Sigmoid colon (tissue), 7 donors: Measurements from ENCODE around the gene TACSTD2. TPM values are rescaled to one million over a fixed set of nuclear protein-coding genes. Genes with fewer than 3 reads are reported as not detected.
"Not testable (repeated sequence)": the region's sequence is repeated elsewhere in the genome, so short reads cannot be mapped to it uniquely, and the experiment has no call there.

ENCODE experiments used
- DNase-seq: peaks from one replicate; pipeline ENCODE4 v3.0.0-alpha.2; 2019
- H3K27ac ChIP-seq, 4 donors: fragments of 200-600 bp; sonication (generic); one replicate each; pipeline ENCODE4 v1.5.1; 2016 to 2019; ENCODE audit warnings: mild to moderate bottlenecking in 1 of 4
- H3K27me3 ChIP-seq, 3 donors: fragments of 200-600 bp; sonication (generic); one replicate each; pipeline ENCODE4 v1.5.1; 2019; ENCODE audit warnings: mild to moderate bottlenecking in 1 of 3
- H3K36me3 ChIP-seq, 4 donors: fragments of 200-600 bp; sonication (generic); one replicate each; pipeline ENCODE4 v1.5.1; 2016 to 2019
- H3K4me1 ChIP-seq, 4 donors: fragments of 200-600 bp; sonication (generic); one replicate each; pipeline ENCODE4 v1.5.1; 2017 to 2019
- H3K4me3 ChIP-seq, 4 donors: fragments of 200-600 bp; sonication (generic); one replicate each; pipeline ENCODE4 v1.5.1; 2017 to 2019; ENCODE audit warnings: mild to moderate bottlenecking in 2 of 4, moderate library complexity in 1 of 4
- H3K9me3 ChIP-seq, 4 donors: fragments of 200-600 bp in 3 of 4; sonication (generic) in 3 of 4; one replicate each; pipeline versions ENCODE4 v1.5.1 to v1.6.1; 2013 to 2019
- CTCF ChIP-seq, 4 experiments: fragments of 450-650 bp in 3 of 4; fragments of 200-600 bp in 1 of 4; IDR thresholded peaks; one replicate each; pipeline ENCODE4 v1.5.1; 2016 to 2019; ENCODE audit warnings: antibody characterized with exemption in 4 of 4, mild to moderate bottlenecking in 3 of 4, moderate library complexity in 2 of 4
- EP300 ChIP-seq, 4 donors: sonication (generic); formaldehyde crosslinking; IDR thresholded peaks; one replicate each; pipeline ENCODE4 v1.6.1; 2017; ENCODE audit warnings: antibody characterized with exemption in 4 of 4
- POLR2A ChIP-seq, 2 donors: fragments of 450-650 bp; IDR thresholded peaks; one replicate each; pipeline ENCODE4 v1.6.1; 2016; ENCODE audit warnings: antibody characterized with exemption in 2 of 2, mild to moderate bottlenecking in 2 of 2, moderate library complexity in 2 of 2
- POLR2AphosphoS5 ChIP-seq, 4 donors: sonication (generic); formaldehyde crosslinking; IDR thresholded peaks; one replicate each; pipeline ENCODE4 v1.6.1; 2017; ENCODE audit warnings: antibody characterized with exemption in 4 of 4
- WGBS, 2 donors: extraction: QIAGEN DNeasy Blood & Tissue Kit; methylation state at CpG; one replicate each; pipeline ENCODE4 v1.1.7; 2013; 5-methylcytosine and 5-hydroxymethylcytosine counted together
- intact Hi-C: fragments of 100-400 bp; cut with DNase I; formaldehyde crosslinking; loops from one replicate; pipeline ENCODE4 v1.15.1; 2023
- polyA plus RNA-seq, 3 donors: library from polyadenylated mRNA; stranded (reverse); fragments of 200-250 nt; gene quantifications; one replicate each; pipeline ENCODE4 v1.2.3, GENCODE V29; 2013
- total RNA-seq, 4 donors: library from RNA; depleted of rRNA; stranded (reverse); fragments of >200 nt; gene quantifications; one replicate each; pipeline ENCODE4 v1.1.0, GENCODE V29; 2016
- donor health status: healthy with polysubstance abuse.
- donor health status: Bipolar disorder and iron deficiency.
- donor health status: healthy.

Gene TACSTD2, protein sequence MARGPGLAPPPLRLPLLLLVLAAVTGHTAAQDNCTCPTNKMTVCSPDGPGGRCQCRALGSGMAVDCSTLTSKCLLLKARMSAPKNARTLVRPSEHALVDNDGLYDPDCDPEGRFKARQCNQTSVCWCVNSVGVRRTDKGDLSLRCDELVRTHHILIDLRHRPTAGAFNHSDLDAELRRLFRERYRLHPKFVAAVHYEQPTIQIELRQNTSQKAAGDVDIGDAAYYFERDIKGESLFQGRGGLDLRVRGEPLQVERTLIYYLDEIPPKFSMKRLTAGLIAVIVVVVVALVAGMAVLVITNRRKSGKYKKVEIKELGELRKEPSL
- total RNA-seq (under 1 TPM in 3 of 4 donors, not detected in 1; 0.54 to 0.71 (median 0.55) TPM), polyA plus RNA-seq (1 to 10 TPM in 2 of 3 donors, not detected in 1; 1.2 to 1.9 TPM)

DNA sequence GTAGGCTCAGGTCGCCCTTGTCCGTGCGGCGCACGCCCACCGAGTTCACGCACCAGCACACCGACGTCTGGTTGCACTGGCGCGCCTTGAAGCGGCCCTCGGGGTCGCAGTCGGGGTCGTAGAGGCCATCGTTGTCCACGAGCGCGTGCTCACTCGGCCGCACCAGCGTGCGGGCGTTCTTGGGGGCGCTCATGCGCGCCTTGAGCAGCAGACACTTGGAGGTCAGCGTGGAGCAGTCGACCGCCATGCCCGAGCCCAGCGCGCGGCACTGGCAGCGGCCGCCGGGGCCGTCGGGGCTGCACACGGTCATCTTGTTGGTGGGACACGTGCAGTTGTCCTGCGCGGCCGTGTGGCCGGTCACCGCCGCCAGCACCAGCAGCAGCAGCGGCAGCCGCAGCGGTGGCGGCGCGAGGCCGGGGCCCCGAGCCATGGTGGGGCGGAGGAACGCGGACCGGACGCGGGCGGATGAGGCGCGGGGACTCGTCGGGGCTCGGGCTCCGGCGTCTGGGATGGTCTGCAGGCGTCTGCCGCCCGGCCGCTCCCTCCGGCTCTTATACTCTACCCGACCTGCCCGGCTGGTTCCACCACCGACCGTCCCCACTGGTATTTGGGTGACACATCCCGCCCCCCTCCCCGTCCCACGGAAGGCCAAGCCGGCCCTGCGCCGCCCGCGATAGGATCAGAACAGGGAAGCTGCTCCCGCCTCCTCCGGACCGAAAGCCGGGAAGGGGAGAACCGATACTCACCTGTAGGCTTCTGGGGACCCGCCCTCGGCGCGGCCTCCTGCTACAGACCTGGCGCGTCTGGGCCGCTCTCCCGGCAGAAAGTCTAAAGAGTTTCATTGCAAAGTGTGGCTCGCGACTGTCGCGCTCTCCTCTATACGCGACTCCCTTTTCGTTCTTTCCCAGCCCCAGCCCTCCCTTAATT lies at the start of gene TACSTD2:
TSS of gene TACSTD2 (minus strand) at position 526 of the 927 bp plus-strand sequence. CDS start at position 430, 96 bp downstream.
- 6 to 10% methylated on average over 107 of the region's 107 CpGs for WGBS, 2 donors
- no peak for DNase-seq
- Histone ChIP-seq H3K9me3 (no peaks in the 10 kb centered on the region), H3K27ac (peak within 1 kb of the TSS in 2 of 4 donors; percentile 14 to 39), H3K36me3 (no peaks in the 10 kb centered on the region), H3K4me1 (peaks cover 0 to 28% (median 18%) of the 10 kb centered on the region in 4 donors), H3K27me3 (peaks cover 19 to 57% (median 37%) of the 10 kb centered on the region in 3 donors), H3K4me3 (peak within 1 kb of the TSS in 3 of 4 donors; percentile 38 to 54 (median 41))
- TF ChIP-seq POLR2A (IDR thresholded peaks at IDR 0.05) (no peak), EP300 (IDR thresholded peaks at IDR 0.05) (no peak), POLR2AphosphoS5 (IDR thresholded peaks at IDR 0.05) (no peak), CTCF (IDR thresholded peaks at IDR 0.05) (no peak)
- intact Hi-C loops, result no loop called here

DNA sequence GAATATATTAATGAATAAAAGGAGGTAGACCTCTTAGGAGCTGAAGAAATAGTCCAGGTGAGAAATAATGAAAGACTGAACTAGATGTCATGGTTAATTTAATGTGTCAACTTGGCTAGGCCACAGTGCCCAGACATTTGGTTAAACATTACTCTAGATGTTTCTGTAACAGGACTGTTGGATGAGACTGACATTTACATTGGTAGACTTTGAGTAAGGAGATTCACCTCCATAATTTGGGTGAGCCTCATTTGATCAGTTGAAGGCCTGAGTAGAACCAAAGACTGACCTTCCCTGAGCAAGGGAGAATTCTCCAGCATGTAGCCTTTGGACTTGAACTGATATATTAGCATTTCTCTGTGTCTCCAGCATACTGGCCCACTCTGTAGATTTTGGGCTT lies 49.2 kb upstream of the TACSTD2 start:
- H3K4me1 ChIP-seq, result no peaks in the 10 kb centered on the region
- no peak overlapping the region for H3K4me3 ChIP-seq
- no peak overlapping the region for H3K27ac ChIP-seq
- H3K27me3 ChIP-seq, result no peaks in the 10 kb centered on the region
- TF ChIP-seq POLR2A (IDR thresholded peaks at IDR 0.05), result no peak
- no peak for TF ChIP-seq CTCF (IDR thresholded peaks at IDR 0.05)
- no peak for TF ChIP-seq EP300 (IDR thresholded peaks at IDR 0.05)
- H3K36me3 ChIP-seq, result no peaks in the 10 kb centered on the region
- DNase-seq, result no peak
- intact Hi-C loops, result no loop called here
- no peaks in the 10 kb centered on the region for H3K9me3 ChIP-seq

DNA sequence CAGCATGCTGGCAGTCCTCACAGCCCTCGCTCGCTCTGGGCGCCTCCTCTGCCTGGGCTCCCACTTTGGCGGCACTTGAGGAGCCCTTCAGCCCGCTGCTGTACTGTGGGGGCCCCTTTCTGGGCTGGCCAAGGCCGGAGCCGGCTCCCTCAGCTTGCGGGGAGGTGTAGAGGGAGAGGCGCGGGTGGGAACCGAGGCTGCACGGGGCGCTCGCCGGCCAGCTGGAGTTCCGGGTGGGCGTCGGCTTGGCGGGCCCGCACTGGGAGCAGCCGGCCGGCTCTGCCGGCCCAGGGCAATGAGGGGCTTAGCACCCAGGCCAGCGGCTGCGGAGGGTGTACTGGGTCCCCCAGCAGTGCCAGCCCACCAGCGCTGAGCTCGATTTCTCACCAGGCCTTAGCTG lies 46.2 kb upstream of the TACSTD2 start:
- DNase-seq, H3K4me3 ChIP-seq, H3K27ac ChIP-seq, H3K9me3 ChIP-seq, intact Hi-C loops, H3K36me3 ChIP-seq, H3K27me3 ChIP-seq: not testable (repeated sequence)
- 95 to 97% methylated on average over 27 of the region's 27 CpGs for WGBS, 2 donors
- H3K4me1 ChIP-seq, result peaks cover 0 to 11% (median 5%) of the 10 kb centered on the region in 4 donors

DNA sequence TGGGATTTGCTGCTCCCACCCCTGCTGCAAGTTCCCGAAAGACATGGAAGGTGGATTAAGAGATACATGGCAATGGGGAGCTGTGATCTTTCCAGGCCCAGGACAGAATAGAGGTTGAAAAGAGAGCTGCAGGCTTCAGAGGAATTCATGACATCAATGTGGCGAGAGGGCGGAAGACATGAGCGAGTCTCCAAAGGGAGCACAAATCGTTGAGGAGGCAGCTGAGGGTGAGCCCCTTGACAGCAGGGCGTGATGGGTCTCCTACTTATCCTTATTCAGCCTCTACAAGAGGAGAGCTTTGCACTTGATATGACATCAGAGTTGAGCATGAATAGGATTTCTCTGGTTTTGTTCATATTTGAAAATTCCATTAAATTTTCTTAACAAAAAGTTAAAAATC lies 45.5 kb upstream of the TACSTD2 start:
- intact Hi-C loops, result no loop called here
- 95 to 96% methylated on average over 6 of the region's 6 CpGs for WGBS, 2 donors
- no peak for TF ChIP-seq POLR2AphosphoS5 (IDR thresholded peaks at IDR 0.05)
- no peak for TF ChIP-seq CTCF (IDR thresholded peaks at IDR 0.05)
- TF ChIP-seq EP300 (IDR thresholded peaks at IDR 0.05), result no peak
- no peak for TF ChIP-seq POLR2A (IDR thresholded peaks at IDR 0.05)

DNA sequence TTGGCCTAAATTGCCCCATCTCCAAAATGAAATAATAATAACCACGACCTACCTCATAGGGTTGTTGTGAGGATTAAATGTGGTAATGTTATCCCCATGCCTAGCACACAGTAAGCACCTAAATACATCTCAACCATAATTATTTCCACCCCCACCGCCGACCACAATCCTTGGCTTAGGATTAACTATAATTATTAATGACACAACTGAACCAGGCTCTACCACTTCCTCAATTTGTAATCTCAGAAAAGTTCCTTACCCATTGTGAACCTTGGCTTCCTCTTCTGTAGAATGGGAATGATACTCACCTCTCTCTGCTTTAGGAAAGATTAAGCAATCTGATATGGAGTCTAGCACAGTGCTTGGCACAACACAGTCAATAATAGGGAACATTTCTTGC lies 44.3 kb upstream of the TACSTD2 start:
- H3K27me3 ChIP-seq, result no peaks in the 10 kb centered on the region
- intact Hi-C loops, result no loop called here
- WGBS, 2 donors, result 65 to 81% methylated on average over 3 of the region's 3 CpGs
- no peak for TF ChIP-seq POLR2AphosphoS5 (IDR thresholded peaks at IDR 0.05)
- no peak for TF ChIP-seq CTCF (IDR thresholded peaks at IDR 0.05)
- TF ChIP-seq POLR2A (IDR thresholded peaks at IDR 0.05), result no peak
- no peak for TF ChIP-seq EP300 (IDR thresholded peaks at IDR 0.05)
- H3K4me1 ChIP-seq, result peaks cover 0 to 15% (median 9%) of the 10 kb centered on the region in 4 donors
- no peaks in the 10 kb centered on the region for H3K36me3 ChIP-seq
- H3K9me3 ChIP-seq, result no peaks in the 10 kb centered on the region
- H3K27ac ChIP-seq, result no peak overlapping the region
- no peak overlapping the region for H3K4me3 ChIP-seq
- no peak for DNase-seq

More for the DNA sequence above, 45.5 kb upstream of the TACSTD2 start:
- no peak overlapping the region for H3K27ac ChIP-seq
- H3K36me3 ChIP-seq, result no peaks in the 10 kb centered on the region
- H3K9me3 ChIP-seq, result no peaks in the 10 kb centered on the region
- H3K4me3 ChIP-seq, result no peak overlapping the region
- DNase-seq, result no peak
- peaks cover 0 to 15% (median 9%) of the 10 kb centered on the region in 4 donors for H3K4me1 ChIP-seq
- H3K27me3 ChIP-seq, result no peaks in the 10 kb centered on the region
